ENCODE measurements around the gene ITGB4. TPM values are rescaled to one million over a fixed set of nuclear protein-coding genes. Genes with fewer than 3 reads are reported as not detected.
A peak's percentile ranks its signal among the peaks of the same experiment; 100 is the strongest.

ITGB4 gene
- 48.4 TPM for polyA plus RNA-seq
- long read RNA-seq, donor 1, full-length matches to known transcripts: 1 of 68 reads
- long read RNA-seq, donor 1, partial matches to known transcripts: 8 of 68 reads
- long read RNA-seq, donor 1, other reads (novel, unspliced or antisense): 59 of 68 reads
- long read RNA-seq, donor 2: 0 reads
- long read RNA-seq, donor 3: 0 reads
- long read RNA-seq, donor 4: 0 reads
- long read RNA-seq, donor 5, full-length matches to known transcripts: 1 of 1 reads
- long read RNA-seq, donor 5, partial matches to known transcripts: 0 of 1 reads
- long read RNA-seq, donor 5, other reads (novel, unspliced or antisense): 0 of 1 reads
- long read RNA-seq, donor 6, partial matches to known transcripts: 11 of 11 reads
- long read RNA-seq, donor 6, other reads (novel, unspliced or antisense): 0 of 11 reads
- long read RNA-seq, donor 7: 0 reads
- long read RNA-seq, donor 8: 0 reads
- long read RNA-seq, donor 9, partial matches to known transcripts: 68 of 68 reads
- long read RNA-seq, donor 9, other reads (novel, unspliced or antisense): 0 of 68 reads
- long read RNA-seq, donor 10: 0 reads
- long read RNA-seq, donor 11, full-length matches to known transcripts: 1 of 1 reads
- long read RNA-seq, donor 11, partial matches to known transcripts: 0 of 1 reads
- long read RNA-seq, donor 11, other reads (novel, unspliced or antisense): 0 of 1 reads

GRCh38 chr17:75720656-75721462 lies at the start of gene ITGB4:
Gene ITGB4 (plus strand): TSS chr17:75721459. CDS start chr17:75724704, 3,245 bp downstream.
- Histone ChIP-seq H3K4me1 (ENCODE audit: control insufficient read depth, insufficient read depth, low read length) (peaks cover 28% of the 10 kb centered on the region), H3K36me3 (ENCODE audit: control insufficient read depth, insufficient read depth, low read length) (peaks cover 13% of the 10 kb centered on the region), H3K27me3 (ENCODE audit: control insufficient read depth, insufficient read depth, low read length) (peaks cover 14% of the 10 kb centered on the region), H3K9me3 (ENCODE audit: control insufficient read depth, low read depth, low read length) (no peaks in the 10 kb centered on the region), H3K27ac (ENCODE audit: low read length) (peak within 1 kb of the TSS; percentile 87), H3K4me3 (ENCODE audit: low read length) (peak within 1 kb of the TSS; percentile 71)
- DNase-seq: peak; percentile 90 to 95
- WGBS (ENCODE audit: insufficient coverage, low lambda C conversion rate): no CpG with 5 or more reads among the region's 70 CpGs

- Histone ChIP-seq H3K36me3 (ENCODE audit: control insufficient read depth, insufficient read depth, low read length) (peaks cover 48% of the 10 kb centered on the region), H3K27ac (ENCODE audit: low read length) (no peak overlapping the region), H3K4me3 (ENCODE audit: low read length) (no peak overlapping the region), H3K4me1 (ENCODE audit: control insufficient read depth, insufficient read depth, low read length) (peaks cover 8% of the 10 kb centered on the region), H3K27me3 (ENCODE audit: control insufficient read depth, insufficient read depth, low read length) (no peaks in the 10 kb centered on the region), H3K9me3 (ENCODE audit: control insufficient read depth, low read depth, low read length) (no peaks in the 10 kb centered on the region)
- 100% methylated on average over 1 of the region's 5 CpGs for WGBS (ENCODE audit: insufficient coverage, low lambda C conversion rate)
- DNase-seq: no peak
These were observed 49.2 kb upstream of the ITGB4 start for GRCh38 chr17:75672011-75672410.

- peaks cover 1% of the 10 kb centered on the region for H3K4me1 ChIP-seq (ENCODE audit: control insufficient read depth, insufficient read depth, low read length)
- no CpG with 5 or more reads among the region's 4 CpGs for WGBS (ENCODE audit: insufficient coverage, low lambda C conversion rate)
These were observed 47.8 kb upstream of the ITGB4 start for GRCh38 chr17:75673487-75673886.

GRCh38 chr17:75676461-75676860 lies 44.8 kb upstream of the ITGB4 start:
- H3K4me1 ChIP-seq (ENCODE audit: control insufficient read depth, insufficient read depth, low read length): peaks cover 3% of the 10 kb centered on the region
- H3K4me3 ChIP-seq (ENCODE audit: low read length): no peak overlapping the region
- H3K36me3 ChIP-seq (ENCODE audit: control insufficient read depth, insufficient read depth, low read length): peaks cover 52% of the 10 kb centered on the region
- no peaks in the 10 kb centered on the region for H3K9me3 ChIP-seq (ENCODE audit: control insufficient read depth, low read depth, low read length)
- DNase-seq: no peak
- no peak overlapping the region for H3K27ac ChIP-seq (ENCODE audit: low read length)
- no peaks in the 10 kb centered on the region for H3K27me3 ChIP-seq (ENCODE audit: control insufficient read depth, insufficient read depth, low read length)
- no CpG with 5 or more reads among the region's 3 CpGs for WGBS (ENCODE audit: insufficient coverage, low lambda C conversion rate)

More at GRCh38 chr17:75673487-75673886, 47.8 kb upstream of the ITGB4 start:
- Histone ChIP-seq H3K36me3 (ENCODE audit: control insufficient read depth, insufficient read depth, low read length) (peaks cover 54% of the 10 kb centered on the region), H3K27me3 (ENCODE audit: control insufficient read depth, insufficient read depth, low read length) (no peaks in the 10 kb centered on the region), H3K9me3 (ENCODE audit: control insufficient read depth, low read depth, low read length) (no peaks in the 10 kb centered on the region), H3K4me3 (ENCODE audit: low read length) (no peak overlapping the region), H3K27ac (ENCODE audit: low read length) (no peak overlapping the region)
- no peak for DNase-seq

- H3K9me3 ChIP-seq (ENCODE audit: control insufficient read depth, low read depth, low read length): no peaks in the 10 kb centered on the region
- peaks cover 28% of the 10 kb centered on the region for H3K36me3 ChIP-seq (ENCODE audit: control insufficient read depth, insufficient read depth, low read length)
- peaks cover 21% of the 10 kb centered on the region for H3K4me1 ChIP-seq (ENCODE audit: control insufficient read depth, insufficient read depth, low read length)
- WGBS (ENCODE audit: insufficient coverage, low lambda C conversion rate): 63% methylated on average over 6 of the region's 11 CpGs
- no peaks in the 10 kb centered on the region for H3K27me3 ChIP-seq (ENCODE audit: control insufficient read depth, insufficient read depth, low read length)
- no peak for DNase-seq
- no peak overlapping the region for H3K27ac ChIP-seq (ENCODE audit: low read length)
- H3K4me3 ChIP-seq (ENCODE audit: low read length): no peak overlapping the region
These were observed 41.5 kb upstream of the ITGB4 start for GRCh38 chr17:75679706-75680211.

GRCh38 chr17:75680431-75680830 lies 40.8 kb upstream of the ITGB4 start:
- WGBS (ENCODE audit: insufficient coverage, low lambda C conversion rate): no CpG with 5 or more reads among the region's 10 CpGs
- Histone ChIP-seq H3K27me3 (ENCODE audit: control insufficient read depth, insufficient read depth, low read length) (no peaks in the 10 kb centered on the region), H3K36me3 (ENCODE audit: control insufficient read depth, insufficient read depth, low read length) (peaks cover 28% of the 10 kb centered on the region), H3K4me3 (ENCODE audit: low read length) (no peak overlapping the region), H3K4me1 (ENCODE audit: control insufficient read depth, insufficient read depth, low read length) (peaks cover 28% of the 10 kb centered on the region), H3K27ac (ENCODE audit: low read length) (no peak overlapping the region), H3K9me3 (ENCODE audit: control insufficient read depth, low read depth, low read length) (no peaks in the 10 kb centered on the region)
- DNase-seq: no peak

GRCh38 chr17:75681289-75681688 lies 40.0 kb upstream of the ITGB4 start:
- peaks cover 22% of the 10 kb centered on the region for H3K36me3 ChIP-seq (ENCODE audit: control insufficient read depth, insufficient read depth, low read length)
- H3K9me3 ChIP-seq (ENCODE audit: control insufficient read depth, low read depth, low read length): no peaks in the 10 kb centered on the region
- peaks cover 33% of the 10 kb centered on the region for H3K4me1 ChIP-seq (ENCODE audit: control insufficient read depth, insufficient read depth, low read length)
- WGBS (ENCODE audit: insufficient coverage, low lambda C conversion rate): 100% methylated on average over 1 of the region's 3 CpGs
- H3K27me3 ChIP-seq (ENCODE audit: control insufficient read depth, insufficient read depth, low read length): no peaks in the 10 kb centered on the region
- no peak overlapping the region for H3K27ac ChIP-seq (ENCODE audit: low read length)
- DNase-seq: no peak
- no peak overlapping the region for H3K4me3 ChIP-seq (ENCODE audit: low read length)

GRCh38 chr17:75683583-75683982 lies 37.7 kb upstream of the ITGB4 start:
- Histone ChIP-seq H3K4me1 (ENCODE audit: control insufficient read depth, insufficient read depth, low read length) (peaks cover 33% of the 10 kb centered on the region), H3K36me3 (ENCODE audit: control insufficient read depth, insufficient read depth, low read length) (peaks cover 25% of the 10 kb centered on the region), H3K4me3 (ENCODE audit: low read length) (no peak overlapping the region), H3K27ac (ENCODE audit: low read length) (peak overlapping the region; percentile 86), H3K9me3 (ENCODE audit: control insufficient read depth, low read depth, low read length) (no peaks in the 10 kb centered on the region), H3K27me3 (ENCODE audit: control insufficient read depth, insufficient read depth, low read length) (no peaks in the 10 kb centered on the region)
- DNase-seq: peak; percentile 76 to 93
- 80% methylated on average over 1 of the region's 4 CpGs for WGBS (ENCODE audit: insufficient coverage, low lambda C conversion rate)

- H3K4me1 ChIP-seq (ENCODE audit: control insufficient read depth, insufficient read depth, low read length): peaks cover 33% of the 10 kb centered on the region
- H3K4me3 ChIP-seq (ENCODE audit: low read length): no peak overlapping the region
- H3K27me3 ChIP-seq (ENCODE audit: control insufficient read depth, insufficient read depth, low read length): no peaks in the 10 kb centered on the region
- DNase-seq: peak; percentile 58 to 81
- no peaks in the 10 kb centered on the region for H3K9me3 ChIP-seq (ENCODE audit: control insufficient read depth, low read depth, low read length)
- H3K36me3 ChIP-seq (ENCODE audit: control insufficient read depth, insufficient read depth, low read length): peaks cover 25% of the 10 kb centered on the region
- no CpG with 5 or more reads among the region's 5 CpGs for WGBS (ENCODE audit: insufficient coverage, low lambda C conversion rate)
- peak overlapping the region; percentile 86 for H3K27ac ChIP-seq (ENCODE audit: low read length)
These were observed 37.0 kb upstream of the ITGB4 start for GRCh38 chr17:75684249-75684648.

- H3K36me3 ChIP-seq (ENCODE audit: control insufficient read depth, insufficient read depth, low read length): peaks cover 22% of the 10 kb centered on the region
- no peaks in the 10 kb centered on the region for H3K27me3 ChIP-seq (ENCODE audit: control insufficient read depth, insufficient read depth, low read length)
- no CpG with 5 or more reads among the region's 7 CpGs for WGBS (ENCODE audit: insufficient coverage, low lambda C conversion rate)
- peaks cover 30% of the 10 kb centered on the region for H3K4me1 ChIP-seq (ENCODE audit: control insufficient read depth, insufficient read depth, low read length)
- H3K27ac ChIP-seq (ENCODE audit: low read length): peak overlapping the region; percentile 86
- no peaks in the 10 kb centered on the region for H3K9me3 ChIP-seq (ENCODE audit: control insufficient read depth, low read depth, low read length)
- DNase-seq: peak in 1 of 2 donors; percentile 41
- no peak overlapping the region for H3K4me3 ChIP-seq (ENCODE audit: low read length)
These were observed 36.3 kb upstream of the ITGB4 start for GRCh38 chr17:75684924-75685323.

Measured in large intestine (tissue), 12 donors.